GM12864 (cell line): ENCODE results near the gene SLITRK6.
A peak's percentile ranks its signal among the peaks of the same experiment; 100 is the strongest.

ENCODE experiments used
- DNase-seq: peaks from one replicate; pipeline ENCODE4 v3.0.0-alpha.2; 2011; ENCODE audit warnings: low read depth
- H3K4me3 ChIP-seq: 2 replicates; pipeline ENCODE4 v1.5.1; 2011; ENCODE audit warnings: mild to moderate bottlenecking, low read depth, low read length, control low read depth
- TF ChIP-seq, protein P1 (sequence below): IDR thresholded peaks from 2 replicates; pipeline ENCODE4 v1.5.1; 2011; ENCODE audit warnings: low read depth, mild to moderate bottlenecking, moderate library complexity, low read length, control low read depth, inconsistent platforms; ENCODE audit errors: missing control alignments

Gene SLITRK6

DNA sequence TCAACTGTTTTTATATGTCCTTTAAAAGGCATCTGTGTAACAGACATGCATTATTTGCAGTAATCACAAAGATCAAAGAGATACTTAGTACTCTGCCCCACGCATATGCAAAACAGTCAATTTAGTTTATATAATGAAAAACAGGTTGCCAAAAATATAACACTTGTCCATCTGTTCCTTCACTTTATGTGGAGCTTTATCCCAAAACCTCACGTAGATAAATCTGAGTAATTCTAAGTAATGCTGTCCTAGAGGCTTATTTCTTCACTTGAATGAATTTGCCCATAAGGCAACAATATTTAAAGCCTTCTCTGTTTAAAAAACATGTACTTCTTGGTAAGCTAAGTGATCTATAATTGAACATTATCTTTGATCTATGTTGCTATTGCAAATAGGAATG, 20.3 kb upstream of the SLITRK6 start:
- TF ChIP-seq, protein P1, sequence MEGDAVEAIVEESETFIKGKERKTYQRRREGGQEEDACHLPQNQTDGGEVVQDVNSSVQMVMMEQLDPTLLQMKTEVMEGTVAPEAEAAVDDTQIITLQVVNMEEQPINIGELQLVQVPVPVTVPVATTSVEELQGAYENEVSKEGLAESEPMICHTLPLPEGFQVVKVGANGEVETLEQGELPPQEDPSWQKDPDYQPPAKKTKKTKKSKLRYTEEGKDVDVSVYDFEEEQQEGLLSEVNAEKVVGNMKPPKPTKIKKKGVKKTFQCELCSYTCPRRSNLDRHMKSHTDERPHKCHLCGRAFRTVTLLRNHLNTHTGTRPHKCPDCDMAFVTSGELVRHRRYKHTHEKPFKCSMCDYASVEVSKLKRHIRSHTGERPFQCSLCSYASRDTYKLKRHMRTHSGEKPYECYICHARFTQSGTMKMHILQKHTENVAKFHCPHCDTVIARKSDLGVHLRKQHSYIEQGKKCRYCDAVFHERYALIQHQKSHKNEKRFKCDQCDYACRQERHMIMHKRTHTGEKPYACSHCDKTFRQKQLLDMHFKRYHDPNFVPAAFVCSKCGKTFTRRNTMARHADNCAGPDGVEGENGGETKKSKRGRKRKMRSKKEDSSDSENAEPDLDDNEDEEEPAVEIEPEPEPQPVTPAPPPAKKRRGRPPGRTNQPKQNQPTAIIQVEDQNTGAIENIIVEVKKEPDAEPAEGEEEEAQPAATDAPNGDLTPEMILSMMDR = no peak
- no peak for DNase-seq

DNA sequence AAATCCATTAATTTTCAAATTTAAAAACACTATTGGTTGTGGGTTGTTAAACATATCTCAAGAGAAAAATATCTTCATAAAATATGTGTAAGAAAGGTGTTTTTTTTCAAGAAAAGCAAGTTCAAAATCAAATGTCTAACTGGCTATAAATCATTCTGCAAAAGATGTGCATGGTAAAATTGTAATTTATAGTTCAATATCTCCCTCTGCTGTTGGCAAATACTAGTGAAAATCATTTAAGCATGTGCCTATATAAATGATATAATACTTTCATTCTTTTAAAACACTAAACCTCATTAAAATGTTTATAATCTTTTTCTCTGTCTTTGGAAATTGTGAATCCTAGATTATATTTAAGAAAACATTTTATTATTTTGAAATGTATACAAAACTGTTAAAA, 17.2 kb upstream of the SLITRK6 start:
- no peak overlapping the region for H3K4me3 ChIP-seq
- DNase-seq = no peak
- TF ChIP-seq, protein P1 = no peak

More for the DNA sequence above, 20.3 kb upstream of the SLITRK6 start:
- H3K4me3 ChIP-seq = no peak overlapping the region

DNA sequence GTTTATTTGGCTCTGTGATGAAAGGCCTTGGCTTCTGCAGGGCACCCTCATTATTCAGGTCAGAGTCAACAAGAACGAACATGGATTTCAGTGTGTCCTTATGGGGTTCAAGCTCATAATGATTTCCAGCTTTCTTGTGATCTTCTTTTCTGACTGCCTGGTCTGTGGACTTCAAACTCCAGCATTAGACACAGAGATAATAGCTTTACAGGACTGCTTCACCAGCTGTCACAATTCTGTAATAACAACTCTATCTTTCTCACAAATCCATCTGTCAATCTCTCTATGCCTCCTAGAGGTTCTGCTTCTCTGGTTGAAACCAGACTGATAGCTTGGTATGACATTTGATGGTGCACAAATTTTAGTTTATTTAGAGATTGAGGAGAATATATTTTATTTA, 13.1 kb upstream of the SLITRK6 start:
- no peak for DNase-seq
- no peak overlapping the region for H3K4me3 ChIP-seq
- TF ChIP-seq, protein P1 = no peak

- H3K4me3 ChIP-seq = no peak overlapping the region
- DNase-seq = no peak
- TF ChIP-seq, protein P1 = no peak
These were observed 9.6 kb upstream of the SLITRK6 start for GRCh38 chr13:85808811-85809210.

GRCh38 chr13:85806553-85807175, 7.4 kb upstream of the SLITRK6 start:
- TF ChIP-seq, protein P1 = peak; percentile 37
- peak; percentile 1 for DNase-seq
- no peak overlapping the region for H3K4me3 ChIP-seq

- H3K4me3 ChIP-seq = no peak overlapping the region
- TF ChIP-seq, protein P1 = no peak
- DNase-seq = no peak
These were observed 663 bp downstream of the SLITRK6 start for GRCh38 chr13:85798556-85798955.

- TF ChIP-seq, protein P1 = no peak
- no peak overlapping the region for H3K4me3 ChIP-seq
- no peak for DNase-seq
These were observed 1.9 kb downstream of the SLITRK6 start for GRCh38 chr13:85797311-85797710.
